GM12878 (cell line): Measurements from ENCODE around the gene SRXN1. TPM values are rescaled to one million over a fixed set of nuclear protein-coding genes. Genes with fewer than 3 reads are reported as not detected.

Experiments
- ATAC-seq: fragments of 200-7000 bp; cut with Tn5 transposase; 3 replicates; pipeline ENCODE4 v1.9.1; 2020; ENCODE audit warnings: mild to moderate bottlenecking, moderate library complexity
- BruUV-seq: library from RNA; stranded (reverse); fragments of 400-500 nt; replicated peaks from 2 replicates; lab custom pipeline; 2021; lab: Mats Ljungman, UMichigan
- CTCF ChIA-PET: fragments of 300-600 bp; sonication (Branson Sonifier 250); formaldehyde crosslinking; extraction: SDS; loops from one replicate; lab custom pipeline; 2021; ENCODE audit warnings: inconsistent platforms; lab: Yijun Ruan, JAX
- POLR2A ChIA-PET: fragments of 350-600 bp; formaldehyde crosslinking; extraction: SDS; loops from one replicate; lab custom pipeline; 2021; ENCODE audit warnings: inconsistent platforms; lab: Charles Lee
- RAD21 ChIA-PET: fragments of 300-600 bp; sonication (Branson Sonifier 250); formaldehyde crosslinking; loops from one replicate; lab custom pipeline; 2023; ENCODE audit warnings: antibody characterized with exemption; ENCODE audit not compliant: unreplicated experiment; lab: Charles Lee
- SMC1A ChIA-PET: fragments of 300-600 bp; sonication (Branson Sonifier 250); formaldehyde crosslinking; loops from one replicate; lab custom pipeline; 2023; ENCODE audit not compliant: unreplicated experiment, uncharacterized antibody; lab: Charles Lee
- DNase-seq: peaks from one replicate; pipeline ENCODE4 v3.0.0-alpha.2; 2011; ENCODE audit warnings: low read depth, low spot score
- FAIRE-seq: peaks from 3 replicates; lab custom pipeline; 2011; peaks lifted over from hg19 to GRCh38; lab: Jason Lieb, UNC
- H2AFZ ChIP-seq: 2 replicates; pipeline ENCODE4 v1.6.0; 2011; ENCODE audit warnings: low read depth, low read length, control low read depth; ENCODE audit not compliant: control insufficient read depth
- H3K27ac ChIP-seq: 2 replicates; pipeline ENCODE4 v1.5.1; 2011; ENCODE audit warnings: control low read depth; ENCODE audit not compliant: control insufficient read depth, insufficient read depth
- H3K27me3 ChIP-seq, 2 experiments: replicated peaks in 1 of 2; 2 replicates each; pipeline versions ENCODE4 v1.6.0 to v1.6.1; 2011; ENCODE audit warnings: low read length in 1 of 2; ENCODE audit not compliant: control insufficient read depth in 2 of 2, insufficient read depth in 2 of 2
- H3K36me3 ChIP-seq, 2 experiments: 2 replicates each; pipeline ENCODE4 v1.5.1; 2011; ENCODE audit warnings: low read length in 1 of 2; ENCODE audit not compliant: control insufficient read depth in 2 of 2, insufficient read depth in 2 of 2
- H3K4me1 ChIP-seq: 2 replicates; pipeline ENCODE4 v1.6.1; 2011; ENCODE audit warnings: mild to moderate bottlenecking, low read length, moderate library complexity, mixed read lengths; ENCODE audit not compliant: control insufficient read depth, insufficient read depth
- H3K4me2 ChIP-seq: 2 replicates; pipeline ENCODE4 v1.6.0; 2011; ENCODE audit warnings: control low read depth; ENCODE audit not compliant: control insufficient read depth, insufficient read depth
- H3K4me3 ChIP-seq: fragments of 200-600 bp; sonication (generic); 2 replicates; pipeline ENCODE4 v1.5.1; 2016
- H3K79me2 ChIP-seq: 2 replicates; pipeline ENCODE4 v1.6.0; 2011; ENCODE audit warnings: low read length; ENCODE audit not compliant: control insufficient read depth, insufficient read depth
- H3K9ac ChIP-seq: 2 replicates; pipeline ENCODE4 v1.8.0; 2011; ENCODE audit warnings: low read length, control low read depth, mixed read lengths; ENCODE audit not compliant: control insufficient read depth, insufficient read depth
- H3K9me3 ChIP-seq: replicated peaks from 3 replicates; pipeline ENCODE4 v1.5.1; 2011; ENCODE audit warnings: mild to moderate bottlenecking, low read length; ENCODE audit not compliant: control insufficient read depth, insufficient read depth
- H4K20me1 ChIP-seq: 2 replicates; pipeline ENCODE4 v1.6.0; 2011; ENCODE audit not compliant: control insufficient read depth, insufficient read depth
- E2F4 ChIP-seq: IDR thresholded peaks from 2 replicates; pipeline ENCODE4 v1.6.1; 2012; ENCODE audit warnings: low read depth, low read length, improper control_type of control experiment
- E2F8 ChIP-seq: fragments of 450-650 bp; IDR thresholded peaks from 2 replicates; pipeline ENCODE4 v1.6.1; 2018; ENCODE audit warnings: mild to moderate bottlenecking, low read depth, moderate library complexity; ENCODE audit not compliant: partially characterized antibody
- ESRRA ChIP-seq: IDR thresholded peaks from 2 replicates; pipeline ENCODE4 v1.6.1; 2012; ENCODE audit warnings: mild to moderate bottlenecking, low read length, improper control_type of control experiment
- KDM1A ChIP-seq: fragments of 200-600 bp; sonication (generic); IDR thresholded peaks from 2 replicates; pipeline ENCODE4 v1.6.1; 2016; ENCODE audit warnings: borderline replicate concordance
- MAX ChIP-seq: IDR thresholded peaks from 2 replicates; pipeline ENCODE4 v1.6.1; 2012; ENCODE audit warnings: low read depth, low read length, improper control_type of control experiment
- NR2C1 ChIP-seq: fragments of 450-650 bp; IDR thresholded peaks from 2 replicates; pipeline ENCODE4 v1.6.1; 2017; ENCODE audit warnings: antibody characterized with exemption, mild to moderate bottlenecking, moderate library complexity
- RELB ChIP-seq: fragments of 450-650 bp; IDR thresholded peaks from 2 replicates; pipeline ENCODE4 v1.6.1; 2017; ENCODE audit warnings: low read depth, mild to moderate bottlenecking, moderate library complexity
- SMAD1 ChIP-seq: fragments of 450-650 bp; IDR thresholded peaks from 2 replicates; pipeline ENCODE4 v1.6.1; 2018; ENCODE audit warnings: mild to moderate bottlenecking, low read depth; ENCODE audit not compliant: partially characterized antibody
- SP1 ChIP-seq: IDR thresholded peaks from one replicate; pipeline ENCODE4 v1.6.1; 2011; ENCODE audit warnings: low read depth, low read length
- SREBF2 ChIP-seq: IDR thresholded peaks from 2 replicates; pipeline ENCODE4 v1.6.1; 2012; ENCODE audit warnings: mild to moderate bottlenecking, low read length
- SRF ChIP-seq, 2 experiments: IDR thresholded peaks; 2 replicates each; pipeline ENCODE4 v1.6.1; 2011; ENCODE audit warnings: low read depth in 2 of 2, low read length in 2 of 2, mild to moderate bottlenecking in 1 of 2, moderate library complexity in 1 of 2
- TARDBP ChIP-seq: IDR thresholded peaks from 2 replicates; pipeline ENCODE4 v1.6.1; 2016; ENCODE audit warnings: borderline replicate concordance
- TCF3 ChIP-seq: IDR thresholded peaks from 2 replicates; pipeline ENCODE4 v1.6.1; 2012; ENCODE audit warnings: low read depth, mild to moderate bottlenecking, low read length, borderline replicate concordance; ENCODE audit not compliant: insufficient read depth
- ZSCAN29 ChIP-seq: fragments of 450-650 bp; IDR thresholded peaks from 2 replicates; pipeline ENCODE4 v1.6.1; 2017; ENCODE audit warnings: mild to moderate bottlenecking, moderate library complexity
- WGBS: methylation state at CpG from one replicate; pipeline ENCODE4 v1.1.6; 2016; ENCODE audit warnings: low lambda C conversion rate; ENCODE audit not compliant: insufficient replicate concordance, insufficient coverage; ENCODE audit errors: missing lambda C conversion rate; 5-methylcytosine and 5-hydroxymethylcytosine counted together
- in situ Hi-C: fragments of 300-500 bp; cut with MboI; formaldehyde crosslinking; loops from 9 replicates; pipeline ENCODE4 v1.14.3; 2018; ENCODE audit warnings: mixed read lengths
- intact Hi-C: fragments of 100-400 bp; cut with micrococcal nuclease; formaldehyde crosslinking; loops from one replicate; pipeline ENCODE4 v1.14.2; 2022; ENCODE audit not compliant: unreplicated experiment
- polyA plus RNA-seq, 11 experiments: library from polyadenylated mRNA; depleted of rRNA in 4 of 11; unstranded in 6 of 11; stranded (reverse) in 5 of 11; fragments of >200 nt; fragmentation: Nextera tagmentation in 4 of 11; fragmentation: Illumina TruSeq in 1 of 11; extraction: Ambion mirVana in 4 of 11; extraction: Trizol in 1 of 11; gene quantifications; 1 replicate in 1 of 11; 2 replicates in 10 of 11; pipeline versions ENCODE4 v1.2.1 to v1.2.3, GENCODE V29; 2011 to 2016; ENCODE audit warnings: inconsistent platforms in 2 of 11, missing spikeins in 2 of 11, low read depth in 1 of 11
- total RNA-seq, 4 experiments: library from RNA; depleted of rRNA in 3 of 4; stranded (reverse); fragments of >200 nt in 3 of 4; fragmentation: Illumina TruSeq in 1 of 4; extraction: Trizol in 1 of 4; gene quantifications; 2 replicates each; pipeline versions ENCODE4 v1.2.1 to v1.2.3, GENCODE V29; 2013 to 2021

Gene SRXN1
- total and polyA plus RNA-seq, 10 of the 15 experiments (the other 5 are each of a cell fraction or from before 2014, with no cell fraction given), result 4.1 to 20.5 (median 15.6) TPM

GRCh38 chr20:611047-611842, 41.8 kb downstream of the SRXN1 start:
- SMC1A ChIA-PET, result no interaction called here

More at GRCh38 chr20:611047-611842, 41.8 kb downstream of the SRXN1 start:
- intact Hi-C loops, result no loop called here
- ATAC-seq (no peak), FAIRE-seq (no peak), DNase-seq (no peak)
- CTCF ChIA-PET, result interaction anchor here (0.6 kb wide), 2 partner anchors 45 to 56 kb away, joined by 3 read pairs; no protein-coding TSS in a partner anchor
- Histone ChIP-seq H3K9me3 (no peaks in the 10 kb centered on the region), H3K4me2 (no peak overlapping the region), H3K4me3 (no peak overlapping the region), H2AFZ (no peak overlapping the region), H3K9ac (no peak overlapping the region), H4K20me1 (no peaks in the 10 kb centered on the region), H3K79me2 (no peaks in the 10 kb centered on the region), H3K27ac (no peak overlapping the region), H3K36me3 (no peaks in the 10 kb centered on the region), H3K27me3 (peaks cover 14 to 26% of the 10 kb centered on the region in 2 experiments), H3K4me1 (peaks cover 6% of the 10 kb centered on the region)
- POLR2A ChIA-PET, result no interaction called here
- no TSS peak for BruUV-seq
- WGBS, result 17% methylated on average over 24 of the region's 24 CpGs
- RAD21 ChIA-PET, result no interaction called here
- TF ChIP-seq SRF (IDR thresholded peaks at IDR 0.05; ENCODE audit: low read depth in 2 of 2, low read length in 2 of 2) (no peak), RELB (no peak), SMAD1 (no peak), TCF3 (no peak), ZSCAN29 (no peak), E2F4 (no peak), KDM1A (no peak), MAX (no peak), ESRRA (no peak), NR2C1 (no peak), SP1 (no peak), SREBF2 (no peak), TARDBP (no peak), E2F8 (no peak)
- TF ChIP-seq, all 136 proteins: peak for 0
- in situ Hi-C loops, result no loop called here
